Skeletal muscle satellite cell (primary cell): Measurements from ENCODE around the gene OSGIN1.

Experiments used
- H3K27me3 ChIP-seq: 2 replicates; pipeline ENCODE4 v1.7.0; 2013; ENCODE audit warnings: low read length; ENCODE audit not compliant: control insufficient read depth, insufficient read depth
- H3K36me3 ChIP-seq: 2 replicates; pipeline ENCODE4 v1.7.0; 2013; ENCODE audit warnings: mild to moderate bottlenecking, control low read depth, low read length; ENCODE audit not compliant: insufficient read depth
- H3K4me1 ChIP-seq: 2 replicates; pipeline ENCODE4 v1.7.0; 2013; ENCODE audit warnings: low read length; ENCODE audit not compliant: control insufficient read depth, insufficient read depth
- H3K4me2 ChIP-seq: 2 replicates; pipeline ENCODE4 v1.7.0; 2013; ENCODE audit warnings: mild to moderate bottlenecking, low read length
- H3K4me3 ChIP-seq: 2 replicates; pipeline ENCODE4 v1.7.0; 2013; ENCODE audit warnings: low read length
- H3K9ac ChIP-seq: 2 replicates; pipeline ENCODE4 v1.7.0; 2013; ENCODE audit warnings: mild to moderate bottlenecking, low read depth, low read length, moderate library complexity
- H3K9me3 ChIP-seq: replicated peaks from 2 replicates; pipeline ENCODE4 v1.7.0; 2013; ENCODE audit warnings: mild to moderate bottlenecking, control low read depth, low read length

Gene OSGIN1

GRCh38 chr16:83964684-83965443, 11.8 kb downstream of the OSGIN1 start:
- Histone ChIP-seq H3K4me1 (no peaks in the 10 kb centered on the region), H3K36me3 (peaks cover 31% of the 10 kb centered on the region), H3K9me3 (no peaks in the 10 kb centered on the region), H3K4me3 (no peak overlapping the region), H3K4me2 (no peak overlapping the region), H3K9ac (no peak overlapping the region), H3K27me3 (peaks cover 9% of the 10 kb centered on the region)

GRCh38 chr16:83965444-83966152, 12.6 kb downstream of the OSGIN1 start:
- no peak overlapping the region for H3K4me2 ChIP-seq
- peaks cover 25% of the 10 kb centered on the region for H3K36me3 ChIP-seq
- no peaks in the 10 kb centered on the region for H3K4me1 ChIP-seq
- H3K4me3 ChIP-seq: no peak overlapping the region
- no peak overlapping the region for H3K9ac ChIP-seq
- peaks cover 9% of the 10 kb centered on the region for H3K27me3 ChIP-seq
- no peaks in the 10 kb centered on the region for H3K9me3 ChIP-seq

GRCh38 chr16:83966153-83966696, 13.2 kb downstream of the OSGIN1 start:
- no peak overlapping the region for H3K9ac ChIP-seq
- no peaks in the 10 kb centered on the region for H3K9me3 ChIP-seq
- no peak overlapping the region for H3K4me3 ChIP-seq
- H3K27me3 ChIP-seq: peaks cover 9% of the 10 kb centered on the region
- no peak overlapping the region for H3K4me2 ChIP-seq
- H3K36me3 ChIP-seq: peaks cover 18% of the 10 kb centered on the region
- H3K4me1 ChIP-seq: no peaks in the 10 kb centered on the region

GRCh38 chr16:83967091-83967490, 14.1 kb downstream of the OSGIN1 start:
- H3K9me3 ChIP-seq: no peaks in the 10 kb centered on the region
- H3K36me3 ChIP-seq: peaks cover 15% of the 10 kb centered on the region
- peaks cover 12% of the 10 kb centered on the region for H3K27me3 ChIP-seq
- H3K9ac ChIP-seq: no peak overlapping the region
- H3K4me1 ChIP-seq: no peaks in the 10 kb centered on the region
- no peak overlapping the region for H3K4me2 ChIP-seq
- H3K4me3 ChIP-seq: no peak overlapping the region

GRCh38 chr16:83967838-83968305, 14.8 kb downstream of the OSGIN1 start, which contains the start of gene NECAB2:
NECAB2 (plus strand) TSS chr16:83968244; CDS start chr16:83968649, 405 bp downstream.
- Histone ChIP-seq H3K36me3 (peaks cover 10% of the 10 kb centered on the region), H3K9me3 (no peaks in the 10 kb centered on the region), H3K27me3 (peaks cover 15% of the 10 kb centered on the region), H3K4me1 (no peaks in the 10 kb centered on the region), H3K9ac (no peak within 1 kb of the TSS), H3K4me2 (peak within 1 kb of the TSS; percentile 59), H3K4me3 (no peak within 1 kb of the TSS)

GRCh38 chr16:83968306-83968851, 15.3 kb downstream of the OSGIN1 start:
- Histone ChIP-seq H3K4me2 (peak overlapping the region; percentile 59), H3K9me3 (no peaks in the 10 kb centered on the region), H3K36me3 (peaks cover 5% of the 10 kb centered on the region), H3K27me3 (peaks cover 20% of the 10 kb centered on the region), H3K9ac (no peak overlapping the region), H3K4me1 (no peaks in the 10 kb centered on the region), H3K4me3 (no peak overlapping the region)

GRCh38 chr16:83968891-83969649, 16.0 kb downstream of the OSGIN1 start:
- Histone ChIP-seq H3K36me3 (no peaks in the 10 kb centered on the region), H3K4me3 (no peak overlapping the region), H3K4me2 (peak overlapping the region; percentile 41), H3K9ac (no peak overlapping the region), H3K4me1 (no peaks in the 10 kb centered on the region), H3K9me3 (no peaks in the 10 kb centered on the region), H3K27me3 (peaks cover 27% of the 10 kb centered on the region)

GRCh38 chr16:83969771-83970429, 16.9 kb downstream of the OSGIN1 start:
- Histone ChIP-seq H3K36me3 (no peaks in the 10 kb centered on the region), H3K27me3 (peaks cover 32% of the 10 kb centered on the region), H3K4me3 (no peak overlapping the region), H3K9me3 (no peaks in the 10 kb centered on the region), H3K9ac (no peak overlapping the region), H3K4me2 (no peak overlapping the region), H3K4me1 (no peaks in the 10 kb centered on the region)

GRCh38 chr16:83970430-83970815, 17.4 kb downstream of the OSGIN1 start:
- Histone ChIP-seq H3K4me3 (no peak overlapping the region), H3K4me1 (no peaks in the 10 kb centered on the region), H3K27me3 (peaks cover 37% of the 10 kb centered on the region), H3K4me2 (no peak overlapping the region), H3K9me3 (no peaks in the 10 kb centered on the region), H3K36me3 (no peaks in the 10 kb centered on the region), H3K9ac (no peak overlapping the region)

GRCh38 chr16:83971165-83972130, 18.4 kb downstream of the OSGIN1 start:
- H3K9ac ChIP-seq: no peak overlapping the region
- H3K9me3 ChIP-seq: no peaks in the 10 kb centered on the region
- no peak overlapping the region for H3K4me2 ChIP-seq
- no peaks in the 10 kb centered on the region for H3K36me3 ChIP-seq
- peaks cover 45% of the 10 kb centered on the region for H3K27me3 ChIP-seq
- H3K4me1 ChIP-seq: no peaks in the 10 kb centered on the region
- H3K4me3 ChIP-seq: no peak overlapping the region
